Activated T-cell treated with anti-CD3 and anti-CD28 coated beads, Interleukin-2, amount 50 U/mL, for 1 hour (primary cell): Measurements from ENCODE around the gene ARF3.

Source experiments
- DNase-seq: peaks from one replicate; pipeline ENCODE4 v3.0.0-alpha.2; 2020

ARF3 gene

GRCh38 chr12:48980953-48981756, 23.9 kb upstream of the ARF3 start:
- DNase-seq = peak; percentile 62

GRCh38 chr12:48980389-48980952, 23.2 kb upstream of the ARF3 start:
- DNase-seq = peak; percentile 59

- peak; percentile 60 for DNase-seq
Observed at GRCh38 chr12:48979602-48980388, 22.5 kb upstream of the ARF3 start.

GRCh38 chr12:48978741-48979601, 21.7 kb upstream of the ARF3 start:
- peak; percentile 38 for DNase-seq

- DNase-seq = no peak
Observed at GRCh38 chr12:48978291-48978740, 21.0 kb upstream of the ARF3 start, which contains the start of gene WNT1. WNT1 (plus strand) TSS chr12:48978322; CDS start chr12:48978651, 329 bp downstream.

- DNase-seq = peak; percentile 86
Observed at GRCh38 chr12:48977290-48978281, 20.3 kb upstream of the ARF3 start.

GRCh38 chr12:48973941-48974673, 16.8 kb upstream of the ARF3 start:
- DNase-seq = peak; percentile 55

GRCh38 chr12:48973531-48973930, 16.2 kb upstream of the ARF3 start:
- DNase-seq = no peak

GRCh38 chr12:48972952-48973483, 15.7 kb upstream of the ARF3 start:
- no peak for DNase-seq

- peak; percentile 36 for DNase-seq
Observed at GRCh38 chr12:48972213-48972951, 15.1 kb upstream of the ARF3 start.

GRCh38 chr12:48970702-48971334, 13.5 kb upstream of the ARF3 start:
- no peak for DNase-seq

- peak; percentile 61 for DNase-seq
Observed at GRCh38 chr12:48969833-48970701, 12.8 kb upstream of the ARF3 start.

- DNase-seq = no peak
Observed at GRCh38 chr12:48969160-48969771, 12.0 kb upstream of the ARF3 start.

- DNase-seq = no peak
Observed at GRCh38 chr12:48968467-48968866, 11.2 kb upstream of the ARF3 start.

GRCh38 chr12:48967991-48968390, 10.7 kb upstream of the ARF3 start:
- no peak for DNase-seq

- no peak for DNase-seq
Observed at GRCh38 chr12:48966177-48966895, 9.0 kb upstream of the ARF3 start.
